Activated B cell treated with CpG ODN at 0.5 μM for 24 hours (primary cell): ENCODE measurements around the gene FAAP100. TPM values are rescaled to one million over a fixed set of nuclear protein-coding genes. Genes with fewer than 3 reads are reported as not detected.

Source experiments
- ATAC-seq: fragments of 200-7000 bp; cut with Tn5 transposase; one replicate; pipeline ENCODE4 v1.10.0; 2021; ENCODE audit warnings: low read depth, mild to moderate bottlenecking, moderate library complexity
- CTCF ChIA-PET: fragments of 350-600 bp; sonication (Branson Sonifier 250); formaldehyde crosslinking; loops from one replicate; lab custom pipeline; 2021; ENCODE audit warnings: antibody characterized with exemption; lab: Charles Lee
- POLR2A ChIA-PET: fragments of 350-600 bp; sonication (Branson Sonifier 250); formaldehyde crosslinking; loops from one replicate; lab custom pipeline; 2021; ENCODE audit warnings: antibody characterized with exemption; lab: Charles Lee
- DNase-seq: peaks from one replicate; pipeline ENCODE4 v3.0.0; 2022
- H3K27ac Mint-ChIP-seq: one replicate; pipeline ENCODE4 v1.8.0; 2020; ENCODE audit warnings: mixed read lengths
- H3K27me3 Mint-ChIP-seq: one replicate; pipeline ENCODE4 v1.8.0; 2021; ENCODE audit warnings: mixed read lengths
- H3K36me3 Mint-ChIP-seq: one replicate; pipeline ENCODE4 v1.8.0; 2021; ENCODE audit warnings: low read depth, mixed read lengths
- H3K4me1 Mint-ChIP-seq: one replicate; pipeline ENCODE4 v1.8.0; 2021; ENCODE audit warnings: mixed read lengths
- H3K4me3 Mint-ChIP-seq: one replicate; pipeline ENCODE4 v1.8.0; 2020; ENCODE audit warnings: mild to moderate bottlenecking, mixed read lengths
- H3K9me3 Mint-ChIP-seq: one replicate; pipeline ENCODE4 v1.8.0; 2020; ENCODE audit warnings: mixed read lengths
- CTCF ChIP-seq: fragments of 200-600 bp; IDR thresholded peaks from one replicate; pipeline ENCODE4 v1.8.0; 2022; ENCODE audit warnings: antibody characterized with exemption, mild to moderate bottlenecking
- intact Hi-C: fragments of 100-400 bp; cut with micrococcal nuclease; formaldehyde crosslinking; loops from one replicate; pipeline ENCODE4 v1.15.1; 2024
- total RNA-seq: library from RNA; stranded (reverse); gene quantifications from 2 replicates; pipeline ENCODE4 v1.2.3, GENCODE V29; 2022

FAAP100 gene
- total RNA-seq, 1 donor from 2014 or later = 48.2 TPM

GRCh38 chr17:81536299-81537290 is 15.6 kb downstream of the FAAP100 start:
- no peaks in the 10 kb centered on the region for H3K9me3 Mint-ChIP-seq
- DNase-seq = no peak
- ChIA-PET CTCF (interaction anchor here (1.0 to 2.1 kb wide), 7 partner anchors 18 to 283 kb away, joined by 3 to 5 read pairs (median 3); no protein-coding TSS in a partner anchor), POLR2A (interaction anchor here (0.8 to 4.0 kb wide), 7 partner anchors 15 to 142 kb away, joined by 3 to 35 read pairs (median 5); partner anchors contain the start of genes ACTG1 and FAAP100)
- intact Hi-C loops = loop anchor here (1.0 to 2.0 kb wide), 3 partner anchors 18 to 436 kb away; no protein-coding TSS in a partner anchor
- no peak for ATAC-seq
- H3K27me3 Mint-ChIP-seq = peaks cover 4% of the 10 kb centered on the region
- no peak overlapping the region for H3K27ac Mint-ChIP-seq
- no peak for TF ChIP-seq CTCF
- H3K36me3 Mint-ChIP-seq = peaks cover 21% of the 10 kb centered on the region
- H3K4me3 Mint-ChIP-seq = no peak overlapping the region
- H3K4me1 Mint-ChIP-seq = peaks cover 23% of the 10 kb centered on the region

- TF ChIP-seq CTCF = no peak
- peaks cover 16% of the 10 kb centered on the region for H3K36me3 Mint-ChIP-seq
- ATAC-seq (no peak), DNase-seq (no peak)
- ChIA-PET POLR2A (interaction anchor here (0.8 to 4.0 kb wide), 5 partner anchors 16 to 141 kb away, joined by 3 to 35 read pairs (median 3); partner anchors contain the start of genes ACTG1 and FAAP100), CTCF (interaction anchor here (1.1 to 2.1 kb wide), 3 partner anchors 17 to 26 kb away, joined by 3 to 5 read pairs (median 5); no protein-coding TSS in a partner anchor)
- H3K9me3 Mint-ChIP-seq = no peaks in the 10 kb centered on the region
- H3K27ac Mint-ChIP-seq = no peak overlapping the region
- H3K4me1 Mint-ChIP-seq = peaks cover 23% of the 10 kb centered on the region
- no peak overlapping the region for H3K4me3 Mint-ChIP-seq
- H3K27me3 Mint-ChIP-seq = peaks cover 4% of the 10 kb centered on the region
- intact Hi-C loops = loop anchor here (2.0 kb wide), 1 partner anchor 435 kb away; no protein-coding TSS in a partner anchor
These were observed 16.5 kb downstream of the FAAP100 start for GRCh38 chr17:81535480-81536298.

- Mint-ChIP-seq H3K36me3 (peaks cover 11% of the 10 kb centered on the region), H3K27me3 (peaks cover 4% of the 10 kb centered on the region), H3K27ac (no peak overlapping the region), H3K4me1 (peaks cover 23% of the 10 kb centered on the region), H3K4me3 (no peak overlapping the region), H3K9me3 (no peaks in the 10 kb centered on the region)
- CTCF ChIA-PET = no interaction called here
- intact Hi-C loops = no loop called here
- DNase-seq (no peak), ATAC-seq (no peak)
- POLR2A ChIA-PET = interaction anchor here (0.7 kb wide), 1 partner anchor 17 kb away, joined by 3 read pairs; no protein-coding TSS in a partner anchor
- TF ChIP-seq CTCF = no peak
These were observed 17.2 kb downstream of the FAAP100 start for GRCh38 chr17:81535007-81535328.

- no peak for TF ChIP-seq CTCF
- no peak overlapping the region for H3K27ac Mint-ChIP-seq
- peaks cover 23% of the 10 kb centered on the region for H3K4me1 Mint-ChIP-seq
- CTCF ChIA-PET = interaction anchor here (0.8 kb wide), 1 partner anchor 67 kb away, joined by 3 read pairs; no protein-coding TSS in a partner anchor
- POLR2A ChIA-PET = interaction anchor here (0.7 to 1.0 kb wide), 3 partner anchors 15 to 18 kb away, joined by 3 to 4 read pairs (median 3); partner anchors contain the start of gene FAAP100
- DNase-seq (no peak), ATAC-seq (no peak)
- intact Hi-C loops = no loop called here
- no peaks in the 10 kb centered on the region for H3K9me3 Mint-ChIP-seq
- H3K4me3 Mint-ChIP-seq = no peak overlapping the region
- H3K36me3 Mint-ChIP-seq = peaks cover 8% of the 10 kb centered on the region
- H3K27me3 Mint-ChIP-seq = peaks cover 4% of the 10 kb centered on the region
These were observed 17.8 kb downstream of the FAAP100 start for GRCh38 chr17:81534157-81535006.
